Measurements from ENCODE around the gene ACOX2. TPM values are rescaled to one million over a fixed set of nuclear protein-coding genes. Genes with fewer than 3 reads are reported as not detected.

ACOX2 gene
- total RNA-seq, 1 donor from 2014 or later: not detected

- intact Hi-C loops (cut with micrococcal nuclease): no loop called here
- Mint-ChIP-seq H3K36me3 (ENCODE audit: low read depth) (no peaks in the 10 kb centered on the region), H3K27me3 (ENCODE audit: low read depth) (no peaks in the 10 kb centered on the region), H3K4me3 (ENCODE audit: low read depth) (no peak overlapping the region), H3K27ac (no peak overlapping the region), H3K9me3 (no peaks in the 10 kb centered on the region), H3K4me1 (ENCODE audit: low read depth) (no peaks in the 10 kb centered on the region)
- DNase-seq (ENCODE audit: low spot score): no peak
Observed at GRCh38 chr3:58524326-58524888, 12.6 kb downstream of the ACOX2 start.

- Mint-ChIP-seq H3K36me3 (ENCODE audit: low read depth) (no peaks in the 10 kb centered on the region), H3K4me1 (ENCODE audit: low read depth) (no peaks in the 10 kb centered on the region), H3K27me3 (ENCODE audit: low read depth) (no peaks in the 10 kb centered on the region), H3K4me3 (ENCODE audit: low read depth) (no peak overlapping the region), H3K27ac (no peak overlapping the region), H3K9me3 (no peaks in the 10 kb centered on the region)
- intact Hi-C loops (cut with micrococcal nuclease): no loop called here
- no peak for DNase-seq (ENCODE audit: low spot score)
Observed at GRCh38 chr3:58522759-58523425, 14.1 kb downstream of the ACOX2 start.

- Mint-ChIP-seq H3K27ac (no peak overlapping the region), H3K9me3 (no peaks in the 10 kb centered on the region), H3K27me3 (ENCODE audit: low read depth) (no peaks in the 10 kb centered on the region), H3K4me1 (ENCODE audit: low read depth) (no peaks in the 10 kb centered on the region), H3K36me3 (ENCODE audit: low read depth) (no peaks in the 10 kb centered on the region), H3K4me3 (ENCODE audit: low read depth) (no peak overlapping the region)
- no peak for DNase-seq (ENCODE audit: low spot score)
- intact Hi-C loops (cut with micrococcal nuclease): no loop called here
Observed at GRCh38 chr3:58521917-58522631, 14.9 kb downstream of the ACOX2 start.

- DNase-seq (ENCODE audit: low spot score): no peak
- H3K27me3 Mint-ChIP-seq (ENCODE audit: low read depth): peaks cover 3% of the 10 kb centered on the region
- intact Hi-C loops (cut with micrococcal nuclease): no loop called here
- H3K27ac Mint-ChIP-seq: no peak overlapping the region
- no peak overlapping the region for H3K4me3 Mint-ChIP-seq (ENCODE audit: low read depth)
- no peaks in the 10 kb centered on the region for H3K4me1 Mint-ChIP-seq (ENCODE audit: low read depth)
- H3K9me3 Mint-ChIP-seq: no peaks in the 10 kb centered on the region
- no peaks in the 10 kb centered on the region for H3K36me3 Mint-ChIP-seq (ENCODE audit: low read depth)
Observed at GRCh38 chr3:58521336-58521670, 15.7 kb downstream of the ACOX2 start.

GRCh38 chr3:58520403-58521335 lies 16.3 kb downstream of the ACOX2 start:
- H3K27me3 Mint-ChIP-seq (ENCODE audit: low read depth): peaks cover 3% of the 10 kb centered on the region
- no peak overlapping the region for H3K4me3 Mint-ChIP-seq (ENCODE audit: low read depth)
- intact Hi-C loops (cut with micrococcal nuclease): no loop called here
- H3K27ac Mint-ChIP-seq: no peak overlapping the region
- no peak for DNase-seq (ENCODE audit: low spot score)
- no peaks in the 10 kb centered on the region for H3K36me3 Mint-ChIP-seq (ENCODE audit: low read depth)
- no peaks in the 10 kb centered on the region for H3K9me3 Mint-ChIP-seq
- no peaks in the 10 kb centered on the region for H3K4me1 Mint-ChIP-seq (ENCODE audit: low read depth)

- Mint-ChIP-seq H3K4me1 (ENCODE audit: low read depth) (no peaks in the 10 kb centered on the region), H3K4me3 (ENCODE audit: low read depth) (no peak overlapping the region), H3K36me3 (ENCODE audit: low read depth) (no peaks in the 10 kb centered on the region), H3K9me3 (no peaks in the 10 kb centered on the region), H3K27ac (no peak overlapping the region), H3K27me3 (ENCODE audit: low read depth) (peaks cover 3% of the 10 kb centered on the region)
- DNase-seq (ENCODE audit: low spot score): no peak
- intact Hi-C loops (cut with micrococcal nuclease): no loop called here
Observed at GRCh38 chr3:58519668-58520402, 17.2 kb downstream of the ACOX2 start.

GRCh38 chr3:58518291-58518789 lies 18.6 kb downstream of the ACOX2 start:
- intact Hi-C loops (cut with micrococcal nuclease): no loop called here
- Mint-ChIP-seq H3K27ac (no peak overlapping the region), H3K4me1 (ENCODE audit: low read depth) (no peaks in the 10 kb centered on the region), H3K27me3 (ENCODE audit: low read depth) (peaks cover 5% of the 10 kb centered on the region), H3K36me3 (ENCODE audit: low read depth) (no peaks in the 10 kb centered on the region), H3K4me3 (ENCODE audit: low read depth) (no peak overlapping the region), H3K9me3 (no peaks in the 10 kb centered on the region)
- no peak for DNase-seq (ENCODE audit: low spot score)

- Mint-ChIP-seq H3K9me3 (no peaks in the 10 kb centered on the region), H3K27ac (no peak overlapping the region), H3K4me1 (ENCODE audit: low read depth) (no peaks in the 10 kb centered on the region), H3K27me3 (ENCODE audit: low read depth) (peaks cover 5% of the 10 kb centered on the region), H3K4me3 (ENCODE audit: low read depth) (no peak overlapping the region), H3K36me3 (ENCODE audit: low read depth) (no peaks in the 10 kb centered on the region)
- no peak for DNase-seq (ENCODE audit: low spot score)
- intact Hi-C loops (cut with micrococcal nuclease): no loop called here
Observed at GRCh38 chr3:58514405-58514804, 22.6 kb downstream of the ACOX2 start.

GRCh38 chr3:58508437-58508836 lies 28.6 kb downstream of the ACOX2 start:
- no peak for DNase-seq (ENCODE audit: low spot score)

GRCh38 chr3:58507356-58508078 lies 29.5 kb downstream of the ACOX2 start:
- intact Hi-C loops (cut with micrococcal nuclease): no loop called here
- H3K4me3 Mint-ChIP-seq (ENCODE audit: low read depth): no peak overlapping the region

More at GRCh38 chr3:58508437-58508836, 28.6 kb downstream of the ACOX2 start:
- intact Hi-C loops (cut with micrococcal nuclease): no loop called here
- Mint-ChIP-seq H3K4me1 (ENCODE audit: low read depth) (no peaks in the 10 kb centered on the region), H3K4me3 (ENCODE audit: low read depth) (no peak overlapping the region), H3K27me3 (ENCODE audit: low read depth) (no peaks in the 10 kb centered on the region), H3K9me3 (no peaks in the 10 kb centered on the region), H3K27ac (no peak overlapping the region), H3K36me3 (ENCODE audit: low read depth) (no peaks in the 10 kb centered on the region)

GRCh38 chr3:58502872-58503271 lies 34.1 kb downstream of the ACOX2 start:
- no peak for DNase-seq (ENCODE audit: low spot score)
- H3K27ac Mint-ChIP-seq: no peak overlapping the region
- H3K27me3 Mint-ChIP-seq (ENCODE audit: low read depth): no peaks in the 10 kb centered on the region
- no peaks in the 10 kb centered on the region for H3K4me1 Mint-ChIP-seq (ENCODE audit: low read depth)
- H3K36me3 Mint-ChIP-seq (ENCODE audit: low read depth): peaks cover 23% of the 10 kb centered on the region
- no peaks in the 10 kb centered on the region for H3K9me3 Mint-ChIP-seq
- no peak overlapping the region for H3K4me3 Mint-ChIP-seq (ENCODE audit: low read depth)
- intact Hi-C loops (cut with micrococcal nuclease): no loop called here

More at GRCh38 chr3:58507356-58508078, 29.5 kb downstream of the ACOX2 start:
- Mint-ChIP-seq H3K9me3 (no peaks in the 10 kb centered on the region), H3K27ac (no peak overlapping the region), H3K4me1 (ENCODE audit: low read depth) (no peaks in the 10 kb centered on the region), H3K36me3 (ENCODE audit: low read depth) (no peaks in the 10 kb centered on the region), H3K27me3 (ENCODE audit: low read depth) (no peaks in the 10 kb centered on the region)
- DNase-seq (ENCODE audit: low spot score): no peak

All from activated T-helper 2 cell treated with anti-CD3 and anti-CD28 coated beads, Interferon-gamma antibody, Interleukin-2, Interleukin-4, amounts not matched to agents 10 μg/mL and 5 μg/mL and 100 μg/mL, durations not matched to agents 14 hours and 24 hours and 36 hours (primary cell).